PFSK-1 (cell line): ENCODE data around the gene RPP25L.

Experiments used
- FOXP2 ChIP-seq: optimal IDR thresholded peaks from 2 replicates; pipeline ENCODE3; 2011; ENCODE audit warnings: borderline replicate concordance, control low read depth, inconsistent platforms; ENCODE audit not compliant: insufficient read depth; ENCODE audit errors: extremely low read length, extremely low read depth
- POLR2AphosphoS5 ChIP-seq: IDR thresholded peaks from 2 replicates; pipeline ENCODE4 v1.6.1; 2012; ENCODE audit warnings: low read depth, mild to moderate bottlenecking, control low read depth, low read length, moderate library complexity
- SIN3A ChIP-seq: IDR thresholded peaks from 2 replicates; pipeline ENCODE4 v1.6.1; 2012; ENCODE audit warnings: mild to moderate bottlenecking, low read length, moderate library complexity, borderline replicate concordance; ENCODE audit not compliant: insufficient read depth
- TAF1 ChIP-seq: IDR thresholded peaks from 2 replicates; pipeline ENCODE4 v1.6.1; 2012; ENCODE audit warnings: low read length, control low read depth, borderline replicate concordance; ENCODE audit not compliant: insufficient read depth
- TF ChIP-seq, protein P1 (sequence below), 2 experiments: IDR thresholded peaks; 2 replicates each; pipeline versions ENCODE4 v1.6.1 to v1.8.0; 2011 to 2012; ENCODE audit warnings: low read depth in 2 of 2, low read length in 2 of 2, control low read depth in 1 of 2, inconsistent platforms in 1 of 2, mild to moderate bottlenecking in 1 of 2, moderate library complexity in 1 of 2; ENCODE audit not compliant: insufficient read depth in 1 of 2

RPP25L gene

DNA sequence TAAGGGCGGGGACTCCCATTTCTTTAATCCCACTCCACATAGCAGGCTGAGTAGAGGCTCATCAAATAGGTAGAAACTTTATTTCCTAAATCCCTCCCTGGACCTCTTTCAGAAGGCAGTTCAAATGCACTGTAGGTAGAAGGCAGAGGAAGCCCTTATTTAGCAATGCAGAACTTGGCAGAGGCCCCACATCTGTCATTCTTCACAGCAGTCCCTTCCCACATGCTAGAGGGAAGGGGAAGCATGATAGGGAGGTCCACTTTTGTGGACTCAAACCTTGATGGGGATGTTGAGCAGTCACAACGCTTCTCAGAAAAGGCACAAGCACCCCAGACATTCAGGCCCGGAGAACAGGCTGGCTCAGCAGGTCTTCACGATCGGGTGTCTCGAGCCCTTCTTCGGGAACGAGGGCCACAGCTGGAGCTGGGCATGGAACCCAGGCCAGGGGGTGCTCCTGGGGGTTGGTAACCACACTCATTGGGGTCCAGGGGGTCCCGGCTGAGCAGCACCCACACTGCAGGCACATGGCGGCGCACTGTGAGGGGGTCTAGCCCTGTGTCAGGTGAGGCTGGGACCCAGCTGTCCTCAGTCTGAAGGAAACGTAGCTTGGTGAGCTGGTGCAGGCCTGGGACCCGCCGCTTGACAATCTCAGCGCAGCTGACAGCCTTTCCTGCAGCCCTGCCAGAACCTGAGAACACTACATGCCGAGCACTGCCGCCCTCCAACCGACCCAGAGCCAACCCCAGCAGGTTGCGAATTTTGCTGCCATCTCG is 1.3 kb downstream of the RPP25L start:
- TF ChIP-seq TAF1: no peak
- TF ChIP-seq, protein P1, sequence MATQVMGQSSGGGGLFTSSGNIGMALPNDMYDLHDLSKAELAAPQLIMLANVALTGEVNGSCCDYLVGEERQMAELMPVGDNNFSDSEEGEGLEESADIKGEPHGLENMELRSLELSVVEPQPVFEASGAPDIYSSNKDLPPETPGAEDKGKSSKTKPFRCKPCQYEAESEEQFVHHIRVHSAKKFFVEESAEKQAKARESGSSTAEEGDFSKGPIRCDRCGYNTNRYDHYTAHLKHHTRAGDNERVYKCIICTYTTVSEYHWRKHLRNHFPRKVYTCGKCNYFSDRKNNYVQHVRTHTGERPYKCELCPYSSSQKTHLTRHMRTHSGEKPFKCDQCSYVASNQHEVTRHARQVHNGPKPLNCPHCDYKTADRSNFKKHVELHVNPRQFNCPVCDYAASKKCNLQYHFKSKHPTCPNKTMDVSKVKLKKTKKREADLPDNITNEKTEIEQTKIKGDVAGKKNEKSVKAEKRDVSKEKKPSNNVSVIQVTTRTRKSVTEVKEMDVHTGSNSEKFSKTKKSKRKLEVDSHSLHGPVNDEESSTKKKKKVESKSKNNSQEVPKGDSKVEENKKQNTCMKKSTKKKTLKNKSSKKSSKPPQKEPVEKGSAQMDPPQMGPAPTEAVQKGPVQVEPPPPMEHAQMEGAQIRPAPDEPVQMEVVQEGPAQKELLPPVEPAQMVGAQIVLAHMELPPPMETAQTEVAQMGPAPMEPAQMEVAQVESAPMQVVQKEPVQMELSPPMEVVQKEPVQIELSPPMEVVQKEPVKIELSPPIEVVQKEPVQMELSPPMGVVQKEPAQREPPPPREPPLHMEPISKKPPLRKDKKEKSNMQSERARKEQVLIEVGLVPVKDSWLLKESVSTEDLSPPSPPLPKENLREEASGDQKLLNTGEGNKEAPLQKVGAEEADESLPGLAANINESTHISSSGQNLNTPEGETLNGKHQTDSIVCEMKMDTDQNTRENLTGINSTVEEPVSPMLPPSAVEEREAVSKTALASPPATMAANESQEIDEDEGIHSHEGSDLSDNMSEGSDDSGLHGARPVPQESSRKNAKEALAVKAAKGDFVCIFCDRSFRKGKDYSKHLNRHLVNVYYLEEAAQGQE (IDR thresholded peaks at IDR 0.05; ENCODE audit: insufficient read depth in 1 of 2, low read depth in 2 of 2, low read length in 2 of 2): no peak
- TF ChIP-seq POLR2AphosphoS5: no peak; the same call in 1 of the 2 replicates
- TF ChIP-seq SIN3A: no peak
- TF ChIP-seq FOXP2: no peak

DNA sequence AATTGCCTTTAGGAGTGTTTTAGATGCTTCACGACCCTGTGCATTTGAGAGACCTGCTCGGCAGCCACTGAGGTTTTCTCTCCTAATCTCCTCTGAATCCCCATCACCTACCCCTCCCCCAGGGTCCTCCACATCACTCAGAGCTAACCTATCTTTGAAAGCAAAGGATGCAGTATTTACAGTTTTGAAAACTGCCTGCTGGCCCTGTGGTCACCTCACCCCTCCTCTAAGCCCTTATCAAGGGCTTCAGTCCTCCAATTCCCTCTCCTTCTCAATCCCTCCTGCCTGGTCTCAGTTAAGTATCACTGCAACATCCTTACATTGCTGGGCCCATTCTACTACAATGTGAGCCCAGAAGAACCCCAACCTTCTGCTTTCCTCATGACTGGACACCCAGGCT is 4.6 kb downstream of the RPP25L start:
- TF ChIP-seq, protein P1 (IDR thresholded peaks at IDR 0.05; ENCODE audit: insufficient read depth in 1 of 2, low read depth in 2 of 2, low read length in 2 of 2): no peak
- TF ChIP-seq POLR2AphosphoS5 (no peak), TAF1 (no peak), FOXP2 (no peak), SIN3A (no peak)

DNA sequence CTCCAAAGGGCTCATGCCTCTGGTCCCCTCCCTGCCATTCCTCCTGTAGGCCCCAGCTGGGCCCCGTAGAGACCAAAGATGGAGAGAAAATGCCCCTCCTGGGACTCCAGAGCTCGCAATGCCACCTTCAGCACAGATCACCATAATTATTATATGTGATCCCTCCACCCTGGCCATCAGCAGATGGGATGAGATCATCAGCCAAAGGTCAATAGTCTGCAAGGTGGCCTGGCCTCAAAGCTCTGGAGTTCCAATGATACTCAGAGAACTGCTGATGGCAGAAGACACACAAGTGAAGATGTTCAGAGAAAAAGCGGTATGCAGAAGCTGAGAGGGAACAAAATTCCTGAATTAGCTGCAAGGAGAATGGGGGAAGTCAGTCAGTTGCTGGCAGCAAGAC is 5.0 kb downstream of the RPP25L start:
- TF ChIP-seq POLR2AphosphoS5 (no peak), TAF1 (no peak), SIN3A (no peak), FOXP2 (no peak)
- TF ChIP-seq, protein P1 (IDR thresholded peaks at IDR 0.05; ENCODE audit: insufficient read depth in 1 of 2, low read depth in 2 of 2, low read length in 2 of 2): no peak

DNA sequence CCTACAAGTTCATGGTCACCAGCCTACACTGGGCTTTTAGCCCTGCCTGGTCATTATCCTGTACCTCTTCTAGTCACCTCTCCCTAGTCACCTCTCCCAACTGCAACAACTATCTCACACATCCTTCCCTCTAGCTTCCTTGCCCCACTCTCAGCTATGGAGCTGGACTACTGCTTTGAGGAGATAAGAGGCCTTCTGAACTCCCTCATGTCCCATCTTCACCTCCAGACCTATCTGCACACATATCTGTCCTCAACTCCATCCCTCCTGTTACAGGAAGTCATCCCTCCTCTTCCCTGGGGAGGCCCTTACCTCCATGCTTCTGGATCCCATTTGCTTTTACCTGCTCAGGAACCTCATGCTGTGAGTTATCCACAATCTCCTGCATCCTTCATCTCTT is 5.7 kb downstream of the RPP25L start:
- TF ChIP-seq FOXP2: no peak
- no peak for TF ChIP-seq POLR2AphosphoS5
- TF ChIP-seq, protein P1 (IDR thresholded peaks at IDR 0.05; ENCODE audit: insufficient read depth in 1 of 2, low read depth in 2 of 2, low read length in 2 of 2): no peak
- no peak for TF ChIP-seq TAF1
- TF ChIP-seq SIN3A: no peak
